Transverse colon (tissue), 4 donors: ENCODE data around the gene DELE1. TPM values are rescaled to one million over a fixed set of nuclear protein-coding genes. Genes with fewer than 3 reads are reported as not detected.

Source experiments
- DNase-seq: peaks from one replicate; pipeline ENCODE4 v3.0.0-alpha.2; 2019
- H3K27ac ChIP-seq, 4 donors: fragments of 200-600 bp; sonication (generic); 2 replicates each; pipeline ENCODE4 v1.5.1; 2016 to 2018; ENCODE audit warnings: inconsistent platforms in 4 of 4
- H3K27me3 ChIP-seq: fragments of 200-600 bp; sonication (generic); 2 replicates; pipeline ENCODE4 v1.5.1; 2017; ENCODE audit warnings: inconsistent platforms
- H3K36me3 ChIP-seq, 4 donors: fragments of 200-600 bp; sonication (generic); 2 replicates each; pipeline ENCODE4 v1.5.1; 2017 to 2019; ENCODE audit warnings: inconsistent platforms in 4 of 4
- H3K4me1 ChIP-seq, 4 donors: fragments of 200-600 bp; sonication (generic); 2 replicates each; pipeline ENCODE4 v1.5.1; 2017 to 2020; ENCODE audit warnings: inconsistent platforms in 4 of 4
- H3K4me3 ChIP-seq, 4 donors: fragments of 200-600 bp; sonication (generic); 1 replicate in 1 of 4; 2 replicates in 3 of 4; pipeline versions ENCODE4 v1.5.1 to v1.6.1; 2017 to 2019; ENCODE audit warnings: inconsistent platforms in 4 of 4
- H3K9me3 ChIP-seq, 2 donors: fragments of 200-600 bp; sonication (generic); 2 replicates each; pipeline ENCODE4 v1.5.1; 2017 to 2019; ENCODE audit warnings: inconsistent platforms in 2 of 2
- EP300 ChIP-seq: sonication (generic); formaldehyde crosslinking; IDR thresholded peaks from one replicate; pipeline ENCODE4 v1.6.1; 2017; ENCODE audit warnings: antibody characterized with exemption, low read depth
- POLR2A ChIP-seq: fragments of 450-650 bp; IDR thresholded peaks from one replicate; pipeline ENCODE4 v1.6.1; 2016; ENCODE audit warnings: antibody characterized with exemption, mild to moderate bottlenecking, moderate library complexity
- POLR2AphosphoS5 ChIP-seq, 3 donors: sonication (generic); formaldehyde crosslinking; IDR thresholded peaks; one replicate each; pipeline ENCODE4 v1.6.1; 2016; ENCODE audit warnings: antibody characterized with exemption in 3 of 3
- WGBS, 2 donors: methylation state at CpG; one replicate each; pipeline ENCODE4 v1.1.5; 2018; ENCODE audit warnings: low coverage in 1 of 2; 5-methylcytosine and 5-hydroxymethylcytosine counted together
- in situ Hi-C, 4 donors: fragments of 200-750 bp; cut with MboI; loops; one replicate each; pipeline versions ENCODE4 v1.15.0 to v1.15.1; 2017; ENCODE audit warnings: low sequenced_read_pairs in 3 of 4, low pct_ligation_motif_present in 1 of 4, low pct_unique_long_range_greater_than_20kb in 1 of 4
- intact Hi-C: fragments of 100-400 bp; cut with DNase I; formaldehyde crosslinking; loops from one replicate; pipeline ENCODE4 v1.15.1; 2023; ENCODE audit warnings: low total_unique reads
- total RNA-seq, 4 donors: library from RNA; depleted of rRNA; stranded (reverse); fragments of >200 nt; gene quantifications; one replicate each; pipeline ENCODE4 v1.1.0, GENCODE V29; 2016
- TF ChIP-seq, protein P1 (sequence below), 5 experiments: fragments of 200-600 bp in 3 of 5; fragments of 450-650 bp in 2 of 5; sonication (generic) in 3 of 5; IDR thresholded peaks; 1 replicate in 2 of 5; 2 replicates in 3 of 5; pipeline ENCODE4 v1.5.1; 2016 to 2017; ENCODE audit warnings: antibody characterized with exemption in 5 of 5, inconsistent platforms in 3 of 5, mild to moderate bottlenecking in 2 of 5, moderate library complexity in 1 of 5

The DELE1 gene
- total RNA-seq, 4 donors from 2014 or later = 92.6 to 270 (median 126) TPM

DNA sequence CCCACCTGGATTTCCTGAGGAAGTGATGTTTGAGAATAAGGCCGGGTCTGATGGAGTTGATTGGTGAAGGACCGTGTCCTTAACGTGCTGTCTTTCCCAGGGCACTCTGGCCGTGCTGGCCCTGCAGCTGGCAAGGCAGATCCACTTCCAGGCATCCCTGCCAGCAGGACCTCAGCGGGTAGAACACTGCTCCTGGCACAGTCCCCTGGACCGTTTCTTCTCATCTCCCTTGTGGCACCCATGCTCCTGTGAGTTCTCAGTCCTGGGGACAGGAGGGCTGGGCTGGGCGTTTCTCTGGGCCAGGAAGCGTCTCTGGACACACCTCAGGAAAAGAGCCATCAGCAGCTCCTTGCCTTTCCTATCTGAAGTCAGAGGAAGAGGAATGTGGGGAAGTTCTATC lies 4.4 kb downstream of the DELE1 start:
- in situ Hi-C loops (no loop called here), intact Hi-C loops (no loop called here)
- no peak for TF ChIP-seq EP300
- no peaks in the 10 kb centered on the region for H3K27me3 ChIP-seq
- H3K9me3 ChIP-seq = no peaks in the 10 kb centered on the region
- peaks cover 0 to 62% (median 26%) of the 10 kb centered on the region in 4 donors for H3K36me3 ChIP-seq
- H3K4me3 ChIP-seq = no peak overlapping the region
- H3K27ac ChIP-seq = no peak overlapping the region
- no peak for DNase-seq
- peaks cover 6 to 13% (median 10%) of the 10 kb centered on the region in 4 donors for H3K4me1 ChIP-seq
- WGBS, 2 donors = 86% methylated on average over 8 of the region's 8 CpGs; no CpG with 5 or more reads in 1 of the 2 donors

DNA sequence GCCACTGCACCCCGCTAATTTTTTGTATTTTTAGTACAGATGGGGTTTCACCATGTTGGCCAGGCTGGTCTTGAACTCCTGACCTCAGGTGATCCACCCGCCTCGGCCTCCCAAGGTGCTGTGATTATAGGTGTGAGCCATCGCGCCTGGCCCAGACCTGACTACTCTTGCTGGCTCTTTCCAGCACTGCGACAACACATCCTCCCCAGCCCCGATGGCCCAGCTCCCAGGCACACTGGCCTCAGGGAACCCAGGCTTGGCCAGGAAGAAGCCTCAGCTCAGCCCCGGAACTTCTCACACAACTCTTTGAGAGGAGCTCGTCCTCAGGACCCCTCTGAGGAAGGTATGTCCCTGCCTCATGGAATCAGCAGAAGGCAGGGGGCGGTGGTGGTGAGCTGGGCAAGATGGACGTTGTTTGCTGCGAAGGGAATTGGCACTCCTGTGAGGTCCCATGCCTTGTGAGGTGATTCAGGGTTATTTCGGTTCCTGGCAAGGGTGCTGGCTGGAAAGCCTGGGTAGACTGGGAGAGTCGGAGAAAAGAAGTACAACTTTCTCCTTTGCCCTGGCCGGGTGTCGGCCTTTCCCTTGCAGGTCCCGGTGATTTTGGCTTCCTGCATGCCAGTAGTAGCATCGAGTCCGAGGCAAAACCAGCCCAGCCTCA lies 5.9 kb downstream of the DELE1 start:
- Histone ChIP-seq H3K27me3 (no peaks in the 10 kb centered on the region), H3K36me3 (peaks cover 0 to 71% (median 32%) of the 10 kb centered on the region in 4 donors), H3K9me3 (no peaks in the 10 kb centered on the region), H3K27ac (no peak overlapping the region), H3K4me1 (peaks cover 2 to 4% (median 3%) of the 10 kb centered on the region in 4 donors), H3K4me3 (no peak overlapping the region)
- DNase-seq = no peak
- TF ChIP-seq, protein P1, sequence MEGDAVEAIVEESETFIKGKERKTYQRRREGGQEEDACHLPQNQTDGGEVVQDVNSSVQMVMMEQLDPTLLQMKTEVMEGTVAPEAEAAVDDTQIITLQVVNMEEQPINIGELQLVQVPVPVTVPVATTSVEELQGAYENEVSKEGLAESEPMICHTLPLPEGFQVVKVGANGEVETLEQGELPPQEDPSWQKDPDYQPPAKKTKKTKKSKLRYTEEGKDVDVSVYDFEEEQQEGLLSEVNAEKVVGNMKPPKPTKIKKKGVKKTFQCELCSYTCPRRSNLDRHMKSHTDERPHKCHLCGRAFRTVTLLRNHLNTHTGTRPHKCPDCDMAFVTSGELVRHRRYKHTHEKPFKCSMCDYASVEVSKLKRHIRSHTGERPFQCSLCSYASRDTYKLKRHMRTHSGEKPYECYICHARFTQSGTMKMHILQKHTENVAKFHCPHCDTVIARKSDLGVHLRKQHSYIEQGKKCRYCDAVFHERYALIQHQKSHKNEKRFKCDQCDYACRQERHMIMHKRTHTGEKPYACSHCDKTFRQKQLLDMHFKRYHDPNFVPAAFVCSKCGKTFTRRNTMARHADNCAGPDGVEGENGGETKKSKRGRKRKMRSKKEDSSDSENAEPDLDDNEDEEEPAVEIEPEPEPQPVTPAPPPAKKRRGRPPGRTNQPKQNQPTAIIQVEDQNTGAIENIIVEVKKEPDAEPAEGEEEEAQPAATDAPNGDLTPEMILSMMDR (IDR thresholded peaks at IDR 0.05) = no peak
- no peak for TF ChIP-seq POLR2A
- TF ChIP-seq POLR2AphosphoS5 (IDR thresholded peaks at IDR 0.05) = no peak
- TF ChIP-seq EP300 = no peak
- intact Hi-C loops (no loop called here), in situ Hi-C loops (no loop called here)
- WGBS, 2 donors = 95 to 100% methylated on average over 1 to 19 of the region's 19 CpGs

DNA sequence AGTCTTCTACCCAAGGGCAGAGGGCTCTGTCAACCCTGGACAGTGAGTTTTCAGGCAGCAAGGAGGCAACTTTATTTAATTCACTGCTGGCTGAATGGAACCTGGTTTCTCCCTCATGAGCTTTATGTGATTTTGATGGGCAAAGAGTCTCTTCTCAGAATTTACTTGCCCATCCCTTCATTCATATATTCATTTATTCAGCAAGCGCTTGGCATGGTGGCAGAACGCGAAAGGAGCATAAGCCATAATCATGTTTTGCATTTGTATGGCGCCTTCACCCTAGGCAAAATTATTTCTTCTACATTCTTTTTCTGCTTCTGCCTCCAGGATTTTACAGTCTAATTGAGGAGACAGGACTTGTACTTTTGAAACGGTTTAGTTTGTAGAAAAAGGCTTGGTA lies 8.0 kb downstream of the DELE1 start:
- Histone ChIP-seq H3K4me1 (no peaks in the 10 kb centered on the region), H3K27ac (no peak overlapping the region), H3K9me3 (no peaks in the 10 kb centered on the region), H3K4me3 (no peak overlapping the region), H3K27me3 (no peaks in the 10 kb centered on the region), H3K36me3 (peaks cover 0 to 80% (median 39%) of the 10 kb centered on the region in 4 donors)
- 92 to 94% methylated on average over 5 of the region's 5 CpGs for WGBS, 2 donors
- in situ Hi-C loops (no loop called here), intact Hi-C loops (no loop called here)
- DNase-seq = no peak
- TF ChIP-seq EP300 (no peak), POLR2AphosphoS5 (IDR thresholded peaks at IDR 0.05) (no peak), POLR2A (no peak)
- TF ChIP-seq, protein P1 (IDR thresholded peaks at IDR 0.05) = no peak

DNA sequence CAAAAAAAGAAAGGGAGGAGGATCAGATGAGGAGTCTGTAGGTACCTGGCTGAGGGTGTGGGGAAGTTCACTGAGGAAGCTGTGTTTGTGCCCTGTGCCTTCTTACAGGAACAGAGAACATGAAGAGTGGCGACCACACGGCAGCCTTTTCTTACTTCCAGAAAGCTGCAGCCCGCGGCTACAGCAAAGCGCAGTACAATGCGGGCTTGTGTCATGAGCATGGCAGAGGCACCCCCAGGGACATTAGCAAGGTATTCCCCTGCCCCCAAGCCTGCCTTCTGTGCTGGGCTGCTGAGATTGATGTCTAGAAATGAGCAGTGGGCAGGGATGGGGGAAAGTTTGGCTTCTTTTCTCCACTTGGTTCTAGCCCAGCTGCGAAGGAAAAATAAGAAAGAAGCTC lies 9.5 kb downstream of the DELE1 start:
- H3K4me1 ChIP-seq = no peaks in the 10 kb centered on the region
- peaks cover 0 to 83% (median 40%) of the 10 kb centered on the region in 4 donors for H3K36me3 ChIP-seq
- no peak for DNase-seq
- no peaks in the 10 kb centered on the region for H3K27me3 ChIP-seq
- no peak overlapping the region for H3K4me3 ChIP-seq
- WGBS, 2 donors = 82 to 90% methylated on average over 1 to 7 of the region's 7 CpGs
- intact Hi-C loops (no loop called here), in situ Hi-C loops (no loop called here)
- no peak for TF ChIP-seq EP300
- TF ChIP-seq POLR2AphosphoS5 (IDR thresholded peaks at IDR 0.05) = no peak
- TF ChIP-seq, protein P1 (IDR thresholded peaks at IDR 0.05) = no peak
- no peak for TF ChIP-seq POLR2A
- no peak overlapping the region for H3K27ac ChIP-seq
- H3K9me3 ChIP-seq = no peaks in the 10 kb centered on the region
